Tibial artery (tissue), 4 donors: ENCODE data around the gene SAE1.

Experiments
- DNase-seq, 2 donors: peaks; one replicate each; pipeline ENCODE4 v3.0.0-alpha.2; 2019
- H3K27ac ChIP-seq, 2 donors: fragments of 200-600 bp; sonication (generic) in 1 of 2; 1 replicate in 1 of 2; 2 replicates in 1 of 2; pipeline ENCODE4 v1.5.1; 2018 to 2019; ENCODE audit warnings: mild to moderate bottlenecking in 1 of 2
- H3K27me3 ChIP-seq, 2 donors: fragments of 200-600 bp; sonication (generic) in 1 of 2; one replicate each; pipeline versions ENCODE4 v1.5.1 to v1.6.0; 2016 to 2019
- H3K36me3 ChIP-seq, 3 donors: fragments of 200-600 bp; sonication (generic) in 2 of 3; one replicate each; pipeline ENCODE4 v1.5.1; 2016 to 2019; ENCODE audit warnings: mild to moderate bottlenecking in 2 of 3
- H3K4me1 ChIP-seq, 4 donors: fragments of 200-600 bp; sonication (generic) in 2 of 4; 1 replicate in 3 of 4; 2 replicates in 1 of 4; pipeline ENCODE4 v1.5.1; 2016 to 2019
- H3K4me3 ChIP-seq, 2 donors: fragments of 200-600 bp; sonication (generic) in 1 of 2; 1 replicate in 1 of 2; 2 replicates in 1 of 2; pipeline ENCODE4 v1.5.1; 2018 to 2019; ENCODE audit warnings: mild to moderate bottlenecking in 2 of 2
- H3K9me3 ChIP-seq, 3 donors: fragments of 200-600 bp; sonication (generic) in 1 of 3; one replicate each; pipeline ENCODE4 v1.5.1; 2016 to 2019
- CTCF ChIP-seq, 2 experiments: fragments of 200-600 bp in 1 of 2; fragments of 450-650 bp in 1 of 2; IDR thresholded peaks; one replicate each; pipeline ENCODE4 v1.5.1; 2017 to 2019; ENCODE audit warnings: antibody characterized with exemption in 2 of 2, mild to moderate bottlenecking in 1 of 2, moderate library complexity in 1 of 2
- intact Hi-C: fragments of 100-400 bp; cut with DNase I; formaldehyde crosslinking; loops from one replicate; pipeline ENCODE4 v1.15.0; 2023; ENCODE audit warnings: low total_unique reads

Gene SAE1

GRCh38 chr19:47255879-47256692 lies 125.5 kb downstream of the SAE1 start, which contains the start of gene CCDC9:
Gene CCDC9, plus strand, starts transcription at chr19:47256525. Its CDS starts 1,876 bp downstream, at chr19:47258401.
- DNase-seq = peak; percentile 95 to 98
- TF ChIP-seq CTCF (IDR thresholded peaks at IDR 0.05) = no peak
- H3K9me3 ChIP-seq = no peaks in the 10 kb centered on the region
- H3K4me1 ChIP-seq = peaks cover 0 to 40% (median 25%) of the 10 kb centered on the region in 4 donors
- H3K27me3 ChIP-seq = no peaks in the 10 kb centered on the region
- H3K27ac ChIP-seq = peak within 1 kb of the TSS; percentile 86 to 91
- intact Hi-C loops = no loop called here
- H3K36me3 ChIP-seq = peaks cover 23 to 28% (median 28%) of the 10 kb centered on the region in 3 donors
- peak within 1 kb of the TSS; percentile 55 to 63 for H3K4me3 ChIP-seq

DNA sequence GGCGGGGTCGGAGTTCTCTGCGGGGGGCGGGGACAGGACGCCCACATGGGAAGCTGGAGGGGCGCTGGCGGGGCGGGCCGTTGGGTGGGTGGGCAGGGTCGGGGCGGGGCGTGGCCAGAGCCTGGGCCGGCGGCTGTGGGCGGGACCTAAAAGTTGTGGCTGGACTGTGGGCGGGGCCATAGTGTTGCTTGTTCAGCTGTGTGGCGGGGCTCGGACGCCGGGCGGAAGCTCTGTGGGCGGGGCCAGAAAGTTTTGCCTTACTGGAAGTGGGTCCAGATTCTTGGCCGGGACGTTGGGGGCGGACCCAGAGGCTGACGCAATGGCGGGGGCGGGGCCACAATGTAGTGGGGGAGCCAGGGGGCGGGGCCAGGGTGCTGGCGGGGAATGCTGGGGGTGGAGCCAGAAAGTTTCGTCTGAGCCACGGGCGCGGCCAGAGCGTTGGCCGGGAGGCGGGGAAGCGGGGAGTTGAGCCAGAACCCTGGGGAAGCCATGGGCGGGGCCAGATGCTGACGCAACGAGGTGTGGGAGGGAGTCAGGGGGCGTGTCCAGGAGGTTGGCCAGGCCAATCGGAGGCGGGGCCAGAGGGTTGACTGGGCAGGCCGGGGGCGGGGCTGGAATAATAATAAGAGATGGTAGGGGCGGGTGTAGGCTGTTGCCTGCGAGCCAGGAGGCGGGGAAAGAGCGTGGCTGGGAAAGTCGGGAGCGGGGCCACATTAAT lies 126.2 kb downstream of the SAE1 start:
- intact Hi-C loops = no loop called here
- TF ChIP-seq CTCF (IDR thresholded peaks at IDR 0.05) = no peak
- Histone ChIP-seq H3K9me3 (no peaks in the 10 kb centered on the region), H3K4me3 (peak overlapping the region; percentile 55 to 63), H3K4me1 (peaks cover 0 to 40% (median 25%) of the 10 kb centered on the region in 4 donors), H3K27me3 (no peaks in the 10 kb centered on the region), H3K27ac (peak overlapping the region; percentile 86 to 91), H3K36me3 (peaks cover 31 to 36% (median 32%) of the 10 kb centered on the region in 3 donors)
- peak; percentile 100 for DNase-seq

GRCh38 chr19:47257411-47258169 lies 127.0 kb downstream of the SAE1 start:
- no peak for TF ChIP-seq CTCF (IDR thresholded peaks at IDR 0.05)
- intact Hi-C loops = loop anchor here (2.0 kb wide), 1 partner anchor 15 kb away; no protein-coding TSS in a partner anchor
- H3K27me3 ChIP-seq = no peaks in the 10 kb centered on the region
- peak overlapping the region; percentile 55 to 63 for H3K4me3 ChIP-seq
- no peaks in the 10 kb centered on the region for H3K9me3 ChIP-seq
- peak overlapping the region; percentile 86 to 91 for H3K27ac ChIP-seq
- DNase-seq = peak in 1 of 2 donors; percentile 59
- H3K36me3 ChIP-seq = peaks cover 36 to 42% (median 38%) of the 10 kb centered on the region in 3 donors
- peaks cover 0 to 40% (median 25%) of the 10 kb centered on the region in 4 donors for H3K4me1 ChIP-seq

- peak overlapping the region; percentile 86 to 91 for H3K27ac ChIP-seq
- DNase-seq = no peak
- peaks cover 44 to 50% (median 46%) of the 10 kb centered on the region in 3 donors for H3K36me3 ChIP-seq
- intact Hi-C loops = loop anchor here (2.0 kb wide), 1 partner anchor 14 kb away; no protein-coding TSS in a partner anchor
- H3K27me3 ChIP-seq = no peaks in the 10 kb centered on the region
- TF ChIP-seq CTCF (IDR thresholded peaks at IDR 0.05) = no peak
- no peaks in the 10 kb centered on the region for H3K9me3 ChIP-seq
- H3K4me3 ChIP-seq = peak overlapping the region in 1 of 2 donors; percentile 63
- peaks cover 0 to 40% (median 25%) of the 10 kb centered on the region in 4 donors for H3K4me1 ChIP-seq
Observed at GRCh38 chr19:47258434-47258833, 127.8 kb downstream of the SAE1 start.
